ENCODE data around the gene CALD1.

DNA sequence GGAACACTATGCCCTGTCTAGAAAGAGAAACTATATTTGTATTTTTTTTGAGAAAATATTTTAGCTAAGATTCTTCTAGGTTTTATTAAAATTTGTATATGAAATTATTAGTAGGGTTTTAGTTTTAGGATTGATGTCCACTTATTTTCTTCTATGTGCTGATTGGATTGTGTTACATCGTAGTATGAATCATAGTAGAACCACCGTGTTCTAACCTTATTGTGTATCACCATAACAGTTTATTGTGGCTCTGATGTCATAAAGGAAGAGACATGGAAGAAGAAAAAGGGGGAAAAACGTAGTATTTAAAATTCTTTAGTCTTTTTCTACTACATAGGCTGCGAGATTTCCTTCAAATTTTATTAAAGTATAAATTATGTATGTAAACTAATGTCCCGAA is 208.7 kb downstream of the CALD1 start:
- TF ChIP-seq CTCF (IDR thresholded peaks at IDR 0.05 in 8 of 11, conservative IDR thresholded peaks at IDR 0.05 in 3 of 11): no peak
- no peak for TF ChIP-seq POLR2AphosphoS5 (IDR thresholded peaks at IDR 0.05)
- TF ChIP-seq POLR2A (IDR thresholded peaks at IDR 0.05): no peak

Measured in spleen (tissue), 7 donors.